HTERT RPE-1 (cell line): ENCODE data around the gene KLK13.

Experiments
- in situ Hi-C: fragments of 300-500 bp; cut with MboI; formaldehyde crosslinking; loops from 4 replicates; pipeline ENCODE4 v1.14.3; 2020; ENCODE audit warnings: low sequenced_read_pairs

The KLK13 gene

GRCh38 chr19:51023946-51024345 lies 40.9 kb downstream of the KLK13 start:
- in situ Hi-C loops: no loop called here

DNA sequence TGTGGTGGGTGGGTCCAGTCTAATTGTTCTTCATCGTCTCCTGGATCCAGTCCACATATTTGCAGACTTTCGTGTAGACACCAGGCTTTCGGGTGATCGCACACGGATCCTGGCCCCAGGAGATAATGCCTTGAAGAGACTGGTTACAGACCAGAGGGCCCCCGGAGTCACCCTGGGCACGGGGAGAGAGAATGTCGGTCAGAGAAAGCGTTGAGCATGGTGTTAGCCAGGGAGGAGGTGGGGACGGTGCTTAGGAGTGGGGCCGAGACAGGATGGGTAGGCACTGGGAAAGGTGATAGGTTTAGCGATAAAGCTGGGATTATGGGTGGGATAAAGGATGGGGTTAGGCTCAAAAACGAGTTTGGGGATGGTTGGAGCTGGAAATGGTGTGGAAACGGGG lies 42.4 kb downstream of the KLK13 start:
- in situ Hi-C loops: no loop called here

DNA sequence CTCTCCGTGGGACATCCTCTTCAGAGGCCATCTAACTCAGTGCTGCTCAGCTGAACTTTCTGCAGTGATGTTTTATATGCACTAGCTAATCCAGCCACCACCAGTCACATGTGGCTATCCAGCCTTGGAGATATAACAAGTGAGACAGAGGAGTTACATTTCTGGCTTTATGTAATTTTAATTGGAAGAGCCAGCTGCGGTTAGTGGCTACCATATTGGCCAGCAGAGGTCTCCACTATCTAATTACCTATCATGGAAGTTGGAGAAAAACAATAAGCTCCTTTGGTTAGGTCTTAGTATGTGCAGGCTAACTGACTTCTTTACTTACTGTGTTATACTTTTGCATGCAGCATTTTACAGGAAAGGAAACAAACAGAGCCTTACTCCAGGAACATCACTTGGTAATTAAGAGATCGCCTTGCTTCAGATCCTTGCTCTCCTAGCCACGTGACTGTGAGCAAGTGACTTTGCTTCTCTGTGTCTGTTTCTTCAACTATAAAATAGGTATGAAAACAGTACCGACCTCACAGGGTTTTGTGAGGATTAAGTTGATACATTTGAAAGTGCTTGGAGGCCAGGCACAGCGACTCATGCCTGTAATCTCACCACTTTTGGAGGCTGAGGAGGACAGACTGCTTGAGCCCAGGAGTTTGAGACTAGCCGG lies 43.8 kb downstream of the KLK13 start:
- in situ Hi-C loops: no loop called here

GRCh38 chr19:51019544-51019925 lies 45.4 kb downstream of the KLK13 start, which contains the start of gene KLK10:
Gene KLK10, minus strand, starts transcription at chr19:51019709. Its CDS starts 579 bp downstream, at chr19:51019130.
- in situ Hi-C loops: no loop called here

DNA sequence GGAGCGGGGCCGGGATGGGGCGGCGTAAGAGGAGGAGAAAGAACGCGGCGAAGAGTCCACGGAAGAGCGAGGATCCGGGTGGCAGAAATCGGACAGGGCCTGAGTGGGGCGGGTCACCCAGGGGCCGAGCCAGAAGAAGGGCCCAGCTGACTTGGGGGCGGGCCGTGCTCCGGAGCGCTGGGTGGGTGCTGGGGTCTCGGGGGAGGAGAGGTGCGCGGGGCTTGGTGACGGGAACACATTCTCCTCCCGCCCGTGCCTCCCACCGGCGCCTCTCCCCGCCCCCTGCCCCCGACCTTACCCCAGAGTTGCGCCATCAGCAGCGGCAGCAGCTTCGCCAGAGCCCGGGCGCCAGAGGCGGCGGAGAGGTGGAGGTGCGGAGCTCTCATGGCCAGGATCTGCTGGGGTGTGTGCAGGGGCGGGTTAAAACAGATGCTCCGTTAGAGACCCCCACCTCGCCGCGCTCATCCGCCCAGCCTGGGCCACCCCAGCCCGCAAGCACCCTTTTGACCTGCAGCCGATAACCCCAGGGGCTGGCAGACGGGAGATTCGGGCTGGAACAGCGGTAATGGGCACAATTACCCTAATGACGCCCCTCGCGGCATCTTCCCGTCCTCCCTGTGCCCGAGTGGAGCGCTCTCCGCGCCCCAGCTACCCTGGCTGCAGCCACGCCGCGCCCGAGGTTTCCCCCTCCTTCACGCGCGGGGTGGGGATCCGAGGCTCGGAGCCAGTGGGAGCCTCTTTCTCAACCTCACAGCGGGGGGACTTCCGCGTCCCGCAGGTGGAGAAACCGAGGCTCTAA lies 45.9 kb downstream of the KLK13 start:
- in situ Hi-C loops: no loop called here

DNA sequence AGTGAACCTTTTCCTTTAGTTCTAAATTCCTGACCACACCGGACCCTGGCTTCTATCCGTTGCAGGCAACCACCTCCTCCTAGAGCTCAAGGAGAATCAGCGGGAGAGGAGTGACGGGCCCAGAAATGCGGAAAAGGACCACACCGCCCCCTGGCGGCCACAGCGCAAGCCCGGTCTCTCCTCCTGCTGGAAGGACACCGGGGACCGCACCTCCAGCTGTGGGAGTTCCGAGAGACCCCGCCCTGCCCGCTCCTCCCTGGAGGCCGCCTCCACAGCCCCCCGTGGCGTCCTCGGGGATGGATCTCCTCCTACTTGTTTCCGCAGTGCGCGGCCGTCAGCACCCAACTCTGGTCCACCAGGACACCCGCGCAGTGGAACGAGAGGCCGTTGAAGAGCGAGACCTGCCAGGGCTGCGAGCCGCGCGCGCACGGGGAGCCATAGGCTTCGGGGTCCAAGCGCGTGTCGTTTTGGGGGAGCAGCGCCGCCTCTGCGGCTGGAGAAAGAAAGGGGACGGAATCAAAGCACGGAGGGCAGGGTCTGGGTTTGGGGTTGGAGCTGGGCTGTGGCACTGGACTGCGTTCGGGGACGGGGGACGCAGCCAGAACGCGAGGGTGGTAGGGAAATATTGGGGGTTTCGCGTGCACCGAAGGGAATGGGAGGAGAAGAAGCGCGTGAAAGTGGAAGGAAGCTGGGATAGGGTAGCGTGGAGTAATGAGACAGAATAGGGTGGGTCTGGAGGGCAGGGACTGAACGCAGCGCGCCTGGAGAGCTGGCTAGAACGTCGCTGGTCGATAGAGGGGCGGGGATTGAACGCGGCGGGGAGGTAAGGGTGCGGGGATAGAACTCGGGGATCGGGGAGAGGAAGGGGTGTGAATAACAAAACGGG lies 47.9 kb downstream of the KLK13 start:
- in situ Hi-C loops: no loop called here

GRCh38 chr19:51015691-51016267 lies 49.1 kb downstream of the KLK13 start:
- in situ Hi-C loops: no loop called here

DNA sequence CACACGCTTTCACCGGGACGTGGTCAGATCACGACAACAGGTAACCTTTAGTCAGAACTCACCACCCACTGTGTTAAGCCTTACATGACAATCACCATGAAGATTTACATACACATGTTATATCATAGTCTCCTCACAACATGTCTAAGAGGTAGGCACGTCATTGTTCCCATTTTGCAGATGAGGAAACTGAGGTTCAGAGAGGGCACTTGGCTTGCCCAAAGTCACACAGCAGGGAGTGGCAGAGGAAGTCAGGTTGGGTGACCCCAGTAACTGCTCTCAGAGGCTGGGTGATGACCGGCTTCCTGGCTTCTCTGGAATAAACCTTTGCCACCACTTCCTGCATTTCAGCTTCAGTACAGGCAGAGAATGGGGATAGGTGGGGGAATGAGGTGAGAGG lies 50.6 kb downstream of the KLK13 start:
- in situ Hi-C loops: no loop called here

DNA sequence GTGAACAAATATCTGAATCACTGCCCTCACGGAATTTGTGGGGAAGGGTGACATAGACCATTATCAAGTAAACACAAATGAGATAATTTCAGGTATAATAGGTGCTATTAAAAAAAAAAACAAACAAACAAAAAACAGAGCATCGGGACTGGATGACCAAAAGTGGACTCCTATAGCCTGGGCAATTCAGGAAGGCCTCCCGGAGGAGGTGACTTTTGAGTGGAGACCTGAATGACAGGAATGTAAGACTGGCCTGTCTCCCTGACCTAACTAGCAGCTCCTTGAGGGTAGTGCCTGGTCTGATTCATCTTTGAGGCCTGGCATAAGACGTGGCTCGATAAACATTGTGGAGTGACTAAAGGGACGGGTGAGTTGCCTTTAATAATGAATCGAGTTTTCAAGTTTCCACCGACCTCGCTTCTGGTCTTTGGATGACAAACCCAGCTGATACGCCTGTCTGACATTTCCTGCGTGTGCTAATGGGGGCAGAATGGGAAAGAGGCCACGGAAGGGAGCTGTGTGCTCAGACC lies 52.2 kb downstream of the KLK13 start:
- in situ Hi-C loops: no loop called here

DNA sequence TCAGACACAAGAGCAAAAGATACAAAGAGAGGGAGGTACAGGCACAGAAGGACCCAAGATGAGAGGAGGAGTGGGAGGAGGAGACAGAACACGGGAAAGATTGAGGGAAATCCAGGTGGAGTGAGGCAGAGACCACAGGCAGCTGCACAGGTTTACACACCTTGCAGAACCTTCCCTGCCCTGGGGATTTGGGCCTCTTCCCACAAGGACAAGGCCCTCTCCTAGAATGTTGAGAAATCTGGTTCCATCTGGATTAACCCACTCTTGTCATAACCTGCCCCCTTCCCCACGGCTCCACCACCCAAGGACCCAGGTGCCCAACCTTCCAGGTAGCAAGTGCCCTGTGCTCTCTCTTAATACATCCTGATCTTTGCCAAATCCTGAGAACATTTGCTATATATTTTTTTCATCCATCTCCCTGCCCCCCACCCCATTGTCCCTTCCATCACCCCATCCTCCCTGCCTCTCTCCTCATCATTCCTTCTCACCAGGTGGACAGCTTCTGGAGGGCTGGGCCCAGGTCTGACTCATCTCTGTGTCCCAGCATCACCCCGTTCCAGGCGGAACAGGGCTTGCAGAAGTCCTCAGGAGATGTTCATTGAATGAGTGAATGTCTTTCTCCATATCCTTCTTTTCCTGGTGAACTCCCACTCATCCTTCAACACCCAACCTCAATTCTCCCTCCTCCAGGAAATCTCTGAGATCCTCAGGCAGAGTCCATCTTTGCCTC lies 54.7 kb downstream of the KLK13 start:
- in situ Hi-C loops: no loop called here

GRCh38 chr19:51009061-51009891 lies 55.6 kb downstream of the KLK13 start:
- in situ Hi-C loops: no loop called here

DNA sequence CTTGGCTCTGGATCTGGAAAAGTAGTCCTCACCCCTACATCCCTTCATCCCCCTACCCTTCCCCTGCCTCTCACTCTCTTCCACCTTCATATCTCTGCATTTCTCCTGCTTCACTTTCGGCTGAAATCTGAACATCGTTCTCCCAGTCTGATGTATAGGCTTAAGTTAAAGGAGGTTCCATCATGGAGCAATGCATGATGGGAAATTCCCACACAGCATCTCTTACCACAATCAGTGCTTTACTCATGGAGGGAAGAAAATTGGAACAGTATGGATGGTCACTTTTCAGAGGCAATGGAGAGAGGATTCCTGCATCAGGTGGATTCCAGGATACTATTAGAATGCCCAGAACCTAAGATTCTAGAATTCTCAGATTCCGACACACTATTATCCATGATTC lies 57.4 kb downstream of the KLK13 start:
- in situ Hi-C loops: no loop called here

DNA sequence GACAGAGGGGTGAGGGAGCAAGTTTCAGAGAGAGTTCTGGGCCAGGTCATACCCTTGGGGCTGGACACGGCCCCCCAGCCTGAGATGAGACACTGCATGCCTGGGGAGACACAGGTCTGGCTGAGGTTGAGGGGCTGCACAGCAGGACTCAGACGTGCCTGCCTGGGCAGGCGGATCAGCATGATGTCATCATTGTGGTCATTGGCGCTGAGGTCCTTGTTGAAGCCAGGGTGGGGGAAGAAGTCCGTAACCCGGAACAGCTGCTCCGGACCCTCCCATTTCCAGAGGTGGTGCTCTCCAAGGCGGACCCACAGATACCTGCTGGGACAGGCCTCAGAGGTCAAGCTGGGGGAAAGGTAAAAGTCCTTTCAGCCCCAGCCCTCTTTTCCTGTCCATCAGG lies 58.5 kb downstream of the KLK13 start:
- in situ Hi-C loops: no loop called here
